Measurements from ENCODE around the gene RERE.

Gene RERE

DNA sequence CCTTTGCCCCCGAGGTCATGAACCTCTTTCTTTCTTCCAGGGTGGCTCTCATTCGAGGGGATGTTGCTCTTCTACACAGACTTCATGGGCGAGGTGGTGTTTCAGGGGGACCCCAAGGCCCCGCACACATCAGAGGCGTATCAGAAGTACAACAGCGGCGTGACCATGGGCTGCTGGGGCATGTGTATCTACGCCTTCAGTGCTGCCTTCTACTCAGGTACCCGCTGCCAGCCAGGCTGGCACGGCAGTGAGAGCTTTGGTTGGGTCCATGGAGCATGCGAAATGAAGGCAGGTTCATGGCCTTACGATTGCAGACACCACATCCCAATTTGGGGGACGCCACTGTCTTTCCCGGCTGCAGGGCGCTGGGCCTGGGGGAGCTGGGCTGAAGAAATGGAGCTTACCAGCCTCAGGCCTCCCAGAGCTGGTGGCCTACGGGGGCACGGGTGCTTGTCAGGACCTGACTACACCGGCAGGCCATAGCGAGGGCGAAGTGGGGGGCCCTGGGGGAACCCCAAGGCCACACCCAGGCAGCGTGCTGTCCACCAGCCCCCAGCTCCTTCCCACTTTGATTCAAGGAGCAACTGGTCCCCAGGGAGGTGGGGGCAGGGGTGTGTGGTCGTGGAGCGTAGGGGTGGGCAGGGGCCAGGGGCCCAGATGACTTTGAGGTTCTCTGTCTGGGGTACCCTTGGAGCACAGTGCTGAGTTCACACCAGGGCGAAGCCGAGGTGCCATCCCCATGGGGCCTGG is 479.5 kb downstream of the RERE start:
- no peak for DNase-seq

DNA sequence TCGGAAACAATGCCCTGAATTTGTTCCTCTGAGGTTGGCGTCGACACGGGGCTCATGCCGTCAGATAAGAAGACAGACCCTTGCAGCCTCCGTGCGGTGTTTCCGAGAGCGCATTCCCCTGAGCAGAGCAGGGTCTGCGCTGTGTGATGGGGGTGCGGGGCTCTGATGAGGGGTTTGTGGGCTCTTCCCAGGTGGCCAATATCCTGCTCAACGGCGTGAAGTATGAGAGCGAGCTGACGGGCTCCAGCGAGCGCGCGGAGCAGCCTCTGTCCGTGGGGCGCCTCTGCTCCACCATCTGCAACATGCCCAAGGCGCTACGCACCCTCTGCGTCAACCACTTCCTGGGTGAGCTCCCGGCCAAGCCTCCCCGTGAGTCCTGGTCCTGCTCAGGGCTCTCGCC is 482.2 kb downstream of the RERE start:
- no peak for DNase-seq

DNA sequence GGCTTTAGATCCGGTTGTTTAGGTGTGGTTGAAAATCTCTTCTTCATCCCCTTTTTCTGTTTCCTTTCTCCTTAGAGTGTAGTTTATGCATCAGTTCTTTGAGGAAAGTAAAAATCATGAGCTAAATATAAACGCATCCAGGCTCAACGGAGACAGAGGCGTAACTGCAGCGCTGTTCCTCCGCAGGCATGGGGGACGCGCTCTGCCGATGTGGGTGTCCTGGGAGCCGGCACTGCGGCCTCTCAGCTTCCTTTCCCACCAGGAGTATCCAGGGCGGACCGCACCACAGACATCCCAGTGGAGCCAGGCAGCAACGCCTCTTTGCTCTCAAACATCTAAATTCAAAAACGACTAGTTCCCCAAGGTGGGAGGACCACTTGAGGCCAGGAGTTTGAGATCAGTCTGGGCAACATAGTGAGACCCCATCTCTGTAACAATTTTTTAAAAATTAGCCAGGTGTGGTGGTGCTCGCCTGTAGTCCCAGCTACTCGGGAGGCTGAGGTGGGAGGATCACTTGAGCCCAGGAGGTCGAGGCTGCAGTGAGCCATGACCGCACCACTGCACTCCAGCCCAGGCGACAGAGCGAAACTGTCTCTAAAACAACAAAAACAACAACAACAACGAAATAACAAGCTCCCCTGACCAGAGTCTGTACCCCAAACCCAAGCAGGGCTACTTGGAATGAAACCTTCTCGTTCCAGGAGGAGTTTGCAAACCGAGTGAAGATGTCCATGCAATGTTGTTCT is 483.2 kb downstream of the RERE start:
- DNase-seq, result no peak

DNA sequence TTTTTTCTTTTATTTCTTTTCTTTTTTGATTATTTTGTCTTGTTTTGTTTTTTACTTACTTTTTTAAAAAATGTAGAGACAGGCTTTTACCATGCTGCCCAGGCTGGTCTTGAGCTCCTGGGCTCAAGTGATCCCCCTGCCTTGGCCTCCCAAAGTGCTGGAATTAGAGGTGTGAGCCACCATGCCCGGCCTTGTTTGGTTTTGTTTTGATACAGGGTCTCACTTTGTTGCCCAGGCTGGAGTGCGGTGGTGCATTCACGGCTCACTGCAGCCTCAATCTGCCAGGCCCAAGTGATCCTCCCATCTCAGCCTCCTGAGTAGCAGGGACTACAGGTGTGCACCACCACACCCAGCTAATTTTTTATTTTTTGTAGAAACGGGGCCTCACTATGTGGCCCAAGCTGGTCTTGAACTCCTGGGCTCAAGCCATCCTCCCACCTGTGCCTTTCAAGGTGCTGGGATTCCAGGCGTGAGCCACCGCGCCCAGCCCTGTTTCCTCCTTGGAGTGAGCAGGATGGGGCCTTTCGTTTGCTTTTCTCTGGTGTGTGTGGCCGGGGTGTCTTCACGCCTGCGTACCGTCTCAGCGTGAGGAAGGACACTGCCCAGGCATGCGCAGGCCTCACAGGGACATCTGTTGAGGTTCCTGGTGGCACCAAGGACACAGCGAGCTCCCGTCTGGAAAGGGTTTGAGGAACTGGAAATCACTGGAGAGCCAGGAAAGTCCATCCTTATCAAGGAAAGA is 484.0 kb downstream of the RERE start:
- DNase-seq, result no peak

DNA sequence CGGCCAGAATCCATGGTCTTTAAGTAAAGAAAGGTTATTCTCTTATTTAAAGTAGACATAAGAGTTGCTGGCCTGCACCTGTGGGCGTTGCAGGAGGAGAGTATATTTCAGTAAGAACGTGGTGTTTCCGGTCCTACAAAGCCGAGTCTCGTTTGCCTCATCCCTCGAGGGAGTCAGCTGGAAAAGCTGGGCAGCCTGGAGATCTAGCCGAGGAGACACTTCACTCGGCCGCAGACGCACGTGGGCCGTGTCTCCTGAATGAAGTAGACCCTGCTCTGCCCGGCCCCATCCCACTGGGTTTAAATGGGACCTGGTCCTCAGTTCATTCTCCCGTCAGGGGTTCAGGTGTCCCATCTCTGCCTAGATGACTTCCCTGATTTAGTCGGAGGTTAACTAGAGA is 484.6 kb downstream of the RERE start:
- no peak for DNase-seq

DNA sequence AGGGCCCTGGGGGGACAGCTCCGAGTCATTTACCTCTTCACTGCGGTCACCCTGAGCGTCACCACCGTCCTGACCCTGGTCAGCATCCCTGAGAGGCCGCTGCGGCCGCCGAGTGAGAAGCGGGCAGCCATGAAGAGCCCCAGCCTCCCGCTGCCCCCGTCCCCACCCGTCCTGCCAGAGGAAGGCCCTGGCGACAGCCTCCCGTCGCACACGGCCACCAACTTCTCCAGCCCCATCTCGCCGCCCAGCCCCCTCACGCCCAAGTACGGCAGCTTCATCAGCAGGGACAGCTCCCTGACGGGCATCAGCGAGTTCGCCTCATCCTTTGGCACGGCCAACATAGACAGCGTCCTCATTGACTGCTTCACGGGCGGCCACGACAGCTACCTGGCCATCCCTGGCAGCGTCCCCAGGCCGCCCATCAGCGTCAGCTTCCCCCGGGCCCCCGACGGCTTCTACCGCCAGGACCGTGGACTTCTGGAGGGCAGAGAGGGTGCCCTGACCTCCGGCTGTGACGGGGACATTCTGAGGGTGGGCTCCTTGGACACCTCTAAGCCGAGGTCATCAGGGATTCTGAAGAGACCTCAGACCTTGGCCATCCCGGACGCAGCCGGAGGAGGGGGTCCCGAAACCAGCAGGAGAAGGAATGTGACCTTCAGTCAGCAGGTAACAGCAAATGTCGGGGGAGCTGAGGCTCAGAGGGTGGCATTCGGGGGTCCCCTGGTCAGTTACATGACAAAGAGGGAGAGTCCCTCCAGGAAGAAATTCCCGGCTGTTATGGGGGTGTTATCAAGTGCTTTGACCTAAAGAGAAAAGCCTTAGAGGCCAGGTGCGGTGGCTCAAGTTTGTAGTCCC is 486.9 kb downstream of the RERE start:
- DNase-seq, result no peak

DNA sequence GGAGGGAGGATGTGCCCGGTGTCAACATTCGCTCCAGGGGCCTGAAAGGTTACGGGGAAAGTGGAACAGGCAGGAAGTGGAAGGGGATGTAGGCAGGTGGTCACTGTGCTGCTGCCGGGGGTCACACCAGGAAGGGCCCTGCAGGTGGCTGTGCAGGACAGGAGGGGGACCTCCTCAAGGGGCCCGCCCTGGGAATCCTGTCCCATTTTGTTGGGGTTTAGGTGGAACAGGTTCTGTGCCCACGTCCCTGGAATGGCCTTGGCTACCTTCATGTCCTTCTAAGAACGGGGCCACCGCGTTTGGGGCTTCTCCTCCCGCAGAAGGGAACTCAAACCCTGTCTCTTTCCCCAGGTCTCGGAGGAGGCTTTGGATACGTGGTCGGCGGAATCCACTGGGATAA is 487.6 kb downstream of the RERE start:
- no peak for DNase-seq

DNA sequence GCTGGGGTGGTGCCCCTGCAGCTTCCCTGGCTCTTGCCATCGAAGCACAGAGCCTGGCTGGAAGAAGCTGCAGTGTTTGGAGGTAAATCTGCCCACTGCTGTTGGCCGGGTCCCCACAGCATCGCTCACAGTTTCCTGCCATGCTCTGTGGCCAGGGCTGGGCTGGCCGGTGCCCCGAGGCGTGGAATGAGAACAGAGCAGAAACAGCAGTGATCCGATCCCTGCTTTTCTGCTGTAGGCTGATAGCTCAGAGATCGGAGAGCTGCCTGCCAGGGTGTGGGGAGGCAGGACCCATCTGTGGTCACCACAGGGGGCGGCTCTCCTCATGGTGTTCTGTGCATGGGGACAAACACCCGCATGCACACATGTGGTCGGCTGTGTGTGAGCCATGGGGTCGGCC is 488.0 kb downstream of the RERE start:
- DNase-seq, result no peak

DNA sequence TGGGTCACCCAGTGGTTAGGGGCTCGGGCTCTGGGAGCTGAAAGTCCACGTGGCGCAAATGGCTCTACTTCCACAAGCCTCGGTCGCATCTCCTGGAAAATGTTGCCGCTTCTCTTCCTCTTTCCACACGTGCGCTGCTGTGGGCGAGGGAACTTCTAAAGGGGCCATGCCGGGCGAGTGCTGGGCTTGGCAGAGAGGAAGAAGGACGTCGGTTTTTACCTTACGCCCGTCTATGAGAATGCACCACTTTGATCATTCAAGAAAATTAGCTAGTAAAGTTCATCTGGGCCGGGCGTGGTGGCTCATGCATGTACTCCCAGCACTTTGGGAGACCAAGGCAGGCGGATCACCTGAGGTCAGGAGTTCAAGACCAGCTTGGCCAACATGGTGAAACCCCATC is 489.2 kb downstream of the RERE start:
- no peak for DNase-seq

DNA sequence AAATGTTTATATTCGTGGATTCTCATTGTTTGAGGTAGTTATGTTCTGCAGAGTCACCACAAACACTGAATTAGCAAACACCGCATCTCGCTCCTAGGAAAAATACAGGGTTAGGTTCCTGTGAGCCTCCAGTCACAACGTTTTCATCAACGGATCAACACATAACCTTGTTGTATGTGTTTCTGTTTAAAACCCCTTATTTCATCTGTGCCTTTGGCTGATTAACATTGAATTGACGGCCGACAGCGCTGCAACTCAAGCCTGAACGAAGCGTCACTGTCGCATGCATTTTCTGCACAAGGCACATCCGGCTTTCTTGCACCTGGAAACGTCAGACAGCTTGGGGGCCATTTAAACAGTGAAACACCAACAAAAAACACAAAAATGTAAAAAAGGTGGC is 491.2 kb downstream of the RERE start:
- DNase-seq, result no peak

DNA sequence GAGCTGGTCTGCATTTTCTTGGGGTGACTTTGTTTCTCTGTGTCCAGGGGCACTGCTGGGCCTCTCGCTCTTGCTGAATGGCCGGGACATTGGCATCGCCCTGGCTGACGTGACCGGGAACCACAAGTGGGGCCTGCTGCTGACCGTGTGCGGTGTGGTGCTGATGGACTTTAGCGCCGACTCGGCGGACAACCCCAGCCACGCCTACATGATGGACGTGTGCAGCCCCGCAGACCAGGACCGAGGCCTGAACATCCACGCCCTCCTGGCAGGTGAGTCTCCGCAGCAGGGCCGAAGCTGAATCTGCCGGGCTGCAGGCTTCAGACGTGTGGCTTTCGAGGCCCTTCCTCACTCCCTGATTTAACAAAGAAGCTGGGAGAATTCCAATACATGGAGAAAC is 491.7 kb downstream of the RERE start:
- no peak for DNase-seq

DNA sequence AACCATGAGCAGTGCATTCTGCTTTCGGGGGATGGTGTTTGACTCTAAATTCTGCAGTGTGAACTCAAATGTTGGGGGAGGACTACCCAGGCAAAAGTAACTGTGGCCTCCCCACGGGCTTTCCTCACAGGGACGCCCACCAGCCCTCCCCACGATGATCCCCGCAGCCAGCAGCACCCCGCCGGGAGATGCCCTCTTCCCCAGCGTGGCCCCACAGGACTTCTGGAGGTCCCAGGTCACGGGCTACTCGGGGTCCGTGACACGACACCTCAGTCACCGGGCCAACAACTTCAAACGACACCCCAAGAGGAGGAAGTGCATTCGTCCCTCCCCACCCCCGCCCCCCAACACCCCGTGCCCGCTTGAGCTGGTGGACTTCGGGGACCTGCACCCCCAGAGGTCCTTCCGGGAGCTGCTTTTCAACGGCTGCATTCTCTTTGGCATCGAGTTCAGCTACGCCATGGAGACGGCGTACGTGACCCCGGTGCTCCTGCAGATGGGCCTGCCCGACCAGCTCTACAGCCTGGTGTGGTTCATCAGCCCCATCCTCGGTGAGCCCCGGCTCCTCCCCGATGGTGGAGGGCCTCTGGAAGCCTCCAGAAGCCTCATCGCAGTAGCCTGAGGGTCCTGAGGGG is 493.1 kb downstream of the RERE start:
- DNase-seq, result no peak

DNA sequence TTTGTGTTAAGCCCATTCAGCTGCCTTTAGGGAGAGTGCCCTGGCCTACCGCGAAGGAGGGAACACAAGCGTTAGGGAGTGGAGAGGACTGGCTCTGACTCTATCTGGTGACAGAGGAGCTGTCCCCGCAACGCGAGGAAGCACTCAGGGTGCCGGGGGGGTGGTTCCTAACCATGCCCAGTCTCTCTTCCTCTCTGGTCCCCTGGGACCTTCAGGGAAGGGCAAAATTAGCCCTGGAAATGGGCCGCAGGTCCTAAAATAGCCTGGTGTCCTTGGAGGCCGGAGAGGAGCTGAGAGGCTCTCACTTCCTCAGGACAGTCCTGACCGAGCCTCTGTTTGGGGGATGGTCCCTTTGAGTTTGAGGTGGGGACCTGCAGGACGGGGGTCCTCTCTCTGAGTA is 493.7 kb downstream of the RERE start:
- no peak for DNase-seq

DNA sequence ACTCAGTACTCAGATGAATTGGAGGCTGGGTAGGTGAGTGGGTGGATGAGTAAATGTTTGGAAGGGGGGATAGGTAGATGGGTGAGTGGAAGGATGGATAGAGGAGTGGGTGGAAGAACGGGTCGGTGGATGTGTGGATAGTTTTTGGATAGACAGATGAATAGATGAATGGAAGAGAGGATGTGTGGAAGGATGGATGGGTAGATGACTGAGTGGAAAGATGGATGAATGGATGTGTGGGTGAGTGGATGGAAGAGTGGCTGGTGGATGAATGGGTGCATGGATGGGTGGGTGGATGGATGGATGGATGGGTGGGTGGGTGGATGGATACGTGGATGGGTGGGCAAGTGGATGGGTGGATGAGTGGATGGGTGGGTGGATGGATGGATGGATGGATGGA is 495.8 kb downstream of the RERE start:
- no peak for DNase-seq

DNA sequence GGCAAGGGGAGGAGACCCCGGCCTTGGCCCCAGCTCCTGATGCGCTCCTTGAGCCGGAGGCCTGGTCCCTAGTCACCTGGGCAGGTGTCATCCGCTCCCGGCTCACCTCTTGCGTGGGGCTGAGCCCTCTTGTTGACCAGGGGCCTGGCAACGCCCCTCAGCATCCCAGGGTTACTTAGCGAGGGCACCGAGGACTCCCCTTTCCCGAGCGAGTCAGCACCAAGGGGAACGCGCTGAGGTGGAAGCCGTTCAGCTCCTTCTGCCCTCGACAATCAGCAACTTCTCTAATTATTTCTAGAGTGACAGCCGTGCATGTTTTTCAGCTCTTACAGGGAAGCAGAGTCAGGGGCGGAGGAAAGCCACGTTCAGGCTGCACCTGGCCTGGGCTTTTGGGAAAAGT is 499.0 kb downstream of the RERE start:
- DNase-seq, result no peak

DNA sequence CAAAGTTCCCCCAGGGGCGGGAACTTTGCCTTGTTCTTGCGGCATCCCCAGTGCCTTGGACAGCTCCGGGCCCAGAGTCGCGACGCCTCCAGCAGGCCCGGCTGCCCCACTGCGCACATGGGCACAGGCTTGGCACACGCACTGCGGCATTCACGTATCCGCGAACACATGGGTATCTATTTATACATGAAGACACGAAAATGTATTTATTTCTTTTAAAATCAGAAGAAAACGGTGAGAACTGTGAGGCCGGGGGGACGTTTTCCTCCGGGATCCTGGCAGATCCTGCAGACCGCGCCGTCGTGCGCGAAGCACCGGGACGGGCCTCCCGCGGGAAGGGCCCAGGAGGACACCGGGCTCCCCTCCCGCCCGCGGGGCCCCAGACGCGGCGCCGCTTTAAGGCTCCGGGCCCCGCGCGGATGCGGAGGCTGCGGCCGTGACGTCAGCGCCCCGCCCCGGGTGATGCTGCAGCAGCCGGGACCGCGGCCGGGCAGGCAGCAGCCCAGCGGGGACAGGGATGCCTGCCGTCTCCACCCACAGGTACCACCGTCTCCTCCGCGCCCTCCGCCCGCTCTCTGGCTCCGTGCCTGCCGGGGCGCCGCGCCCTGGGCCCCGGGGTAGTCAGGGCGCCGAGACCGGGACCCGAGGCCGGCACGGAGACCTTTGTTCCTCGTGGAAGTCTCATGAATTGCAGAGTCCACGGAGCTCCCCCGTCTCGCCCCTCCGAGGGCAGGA is 499.6 kb downstream of the RERE start, which contains the start of gene SLC45A1:
Gene SLC45A1, plus strand, starts transcription at position 468 of the 735 bp plus-strand sequence. CDS start 6,216 bp downstream, outside the sequence.
- DNase-seq, result peak in 1 of 2 experiments; percentile 9

DNA sequence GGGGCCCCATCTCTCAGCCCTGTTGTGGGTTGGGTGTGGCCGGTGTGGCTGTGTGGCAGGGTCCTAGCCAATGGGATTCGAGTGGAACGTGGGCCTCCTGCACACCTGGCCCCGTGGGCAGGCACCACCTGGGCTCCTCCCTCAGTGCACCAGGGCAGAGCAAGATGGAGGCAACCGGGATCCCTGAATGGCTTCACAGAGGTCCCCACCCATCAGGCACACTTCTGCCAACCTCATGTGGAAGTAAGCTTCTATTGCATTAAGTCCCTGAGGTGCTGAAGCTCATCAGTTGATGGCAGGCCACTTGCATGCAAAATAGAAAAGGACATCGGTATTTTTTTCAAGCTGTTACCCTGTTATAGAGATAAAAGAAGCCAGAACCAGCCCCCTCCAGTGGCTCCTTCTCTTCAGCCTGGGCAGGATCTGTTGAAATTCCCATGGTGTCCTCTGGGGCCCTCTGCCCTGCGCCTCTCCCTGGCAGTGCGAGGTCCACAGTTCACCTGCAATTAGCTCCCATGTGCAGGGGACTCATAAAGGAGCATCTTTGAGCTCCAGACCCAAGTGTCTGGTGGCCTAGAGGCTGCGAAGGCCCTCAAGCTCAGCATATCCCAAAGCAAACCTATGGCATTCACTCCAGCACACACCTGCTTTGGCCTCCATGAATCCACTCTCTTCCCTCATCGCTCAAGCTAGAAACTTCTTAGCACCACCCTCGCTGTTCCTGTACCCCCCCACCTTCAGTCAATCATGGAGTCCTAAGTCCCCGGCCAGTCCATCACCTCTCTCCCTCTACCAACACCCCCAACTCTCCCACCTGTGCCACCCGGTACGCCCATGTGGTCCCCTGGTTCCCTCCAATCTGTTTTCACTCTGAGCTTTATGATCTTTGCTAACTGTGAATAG is 501.6 kb downstream of the RERE start:
- no peak for DNase-seq

DNA sequence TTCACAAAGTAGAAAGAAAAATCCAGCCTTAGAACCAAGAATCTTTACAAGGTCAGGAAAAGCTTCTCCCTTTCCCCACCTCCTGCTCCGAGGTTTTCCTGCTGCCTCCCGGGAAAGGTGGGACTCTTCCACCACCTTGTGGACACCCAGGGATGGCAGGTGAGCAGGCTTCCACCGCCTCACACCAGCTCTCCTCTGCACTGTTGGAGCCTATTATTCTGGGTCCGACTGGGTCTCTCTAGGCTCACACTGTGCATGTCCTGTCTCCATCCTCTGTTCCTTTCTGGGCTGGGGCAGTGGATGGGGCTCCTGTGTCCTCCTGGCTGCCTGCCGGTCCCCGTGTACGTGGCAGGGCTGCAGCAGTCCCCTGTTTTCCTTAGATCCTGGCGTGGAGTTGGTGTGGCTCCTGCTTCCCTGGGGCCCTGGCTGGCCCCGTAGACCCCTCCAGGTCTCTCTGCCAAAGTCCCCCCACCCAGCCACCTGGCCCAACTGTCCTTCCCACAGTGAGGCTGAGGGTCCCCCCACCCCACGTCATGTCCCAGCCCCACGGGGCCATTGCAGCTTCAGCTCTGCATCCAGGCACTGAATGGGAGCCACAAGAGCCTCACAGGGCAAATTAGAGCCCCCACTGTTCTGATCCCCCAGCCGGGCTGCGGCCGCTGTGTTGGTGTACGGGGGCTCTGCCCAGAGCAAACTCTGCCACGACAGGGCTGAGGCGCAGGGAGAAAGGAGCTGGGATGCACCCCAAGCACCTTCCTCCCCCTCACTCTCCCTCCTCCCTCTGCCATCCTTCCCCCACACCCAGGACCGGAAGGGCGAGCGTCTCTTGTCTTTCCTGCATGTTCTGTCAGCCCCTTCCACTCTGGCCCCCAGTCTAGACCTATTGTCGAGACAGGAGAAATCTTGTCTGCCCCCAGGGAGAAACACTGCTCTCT is 502.8 kb downstream of the RERE start:
- DNase-seq, result peak; percentile 17 to 67

DNA sequence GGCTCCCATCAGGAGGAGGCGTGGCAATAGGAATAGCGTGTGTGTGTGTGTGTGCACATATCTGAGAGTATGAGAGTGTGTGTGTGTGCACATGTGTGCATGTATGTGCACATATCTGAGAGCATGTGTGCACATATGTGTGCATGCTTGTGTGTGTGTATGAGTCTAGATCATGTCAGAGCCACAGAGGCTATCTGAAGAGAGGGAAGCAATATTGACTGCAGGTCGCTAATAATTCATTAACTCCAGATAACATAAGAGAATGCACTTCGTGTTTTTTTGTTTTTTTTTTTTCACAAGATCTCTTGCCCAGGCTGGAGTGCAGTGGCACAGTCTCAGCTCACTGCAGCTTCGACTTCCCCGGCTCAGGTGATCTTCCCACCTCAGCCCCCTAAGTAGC is 504.2 kb downstream of the RERE start:
- DNase-seq, result no peak
